Kidney (tissue), 14 donors: ENCODE measurements around the gene CCDC68. TPM values are rescaled to one million over a fixed set of nuclear protein-coding genes. Genes with fewer than 3 reads are reported as not detected.

Experiments
- DNase-seq, 5 donors: peaks; one replicate each; pipeline ENCODE4 v3.0.0-alpha.2; 2013 to 2020
- FAIRE-seq: peaks from 2 replicates; lab custom pipeline; 2012; peaks lifted over from hg19 to GRCh38; lab: Jason Lieb, UNC
- H3K27ac ChIP-seq, 2 donors: one replicate each; pipeline ENCODE4 v1.7.0; 2013; ENCODE audit warnings: low read depth in 2 of 2, low read length in 2 of 2, inconsistent platforms in 1 of 2
- H3K27me3 ChIP-seq: one replicate; pipeline ENCODE4 v1.7.1; 2013; ENCODE audit warnings: low read length, inconsistent platforms; ENCODE audit not compliant: control insufficient read depth, insufficient read depth
- H3K36me3 ChIP-seq, 3 donors: one replicate each; pipeline versions ENCODE4 v1.7.0 to v1.7.1; 2013; ENCODE audit warnings: low read length in 3 of 3, control low read depth in 1 of 3, inconsistent platforms in 1 of 3; ENCODE audit not compliant: insufficient read depth in 3 of 3, control insufficient read depth in 2 of 3
- H3K4me1 ChIP-seq, 3 donors: one replicate each; pipeline versions ENCODE4 v1.7.0 to v1.7.1; 2013; ENCODE audit warnings: low read length in 3 of 3, inconsistent platforms in 1 of 3, low read depth in 1 of 3; ENCODE audit not compliant: control insufficient read depth in 2 of 3, insufficient read depth in 2 of 3
- H3K4me3 ChIP-seq, 3 donors: one replicate each; pipeline versions ENCODE4 v1.7.0 to v1.8.1; 2013; ENCODE audit warnings: low read length in 3 of 3, control low read depth in 1 of 3, inconsistent platforms in 1 of 3
- H3K9ac ChIP-seq, 3 donors: one replicate each; pipeline versions ENCODE4 v1.7.0 to v1.7.1; 2013; ENCODE audit warnings: low read length in 3 of 3, control low read depth in 1 of 3, inconsistent platforms in 1 of 3
- H3K9me3 ChIP-seq, 3 donors: one replicate each; pipeline versions ENCODE4 v1.7.0 to v1.7.1; 2013; ENCODE audit warnings: low read length in 3 of 3, control low read depth in 1 of 3, inconsistent platforms in 1 of 3; ENCODE audit not compliant: control insufficient read depth in 2 of 3, insufficient read depth in 1 of 3
- CTCF ChIP-seq: IDR thresholded peaks from 3 replicates; pipeline ENCODE4 v1.5.1; 2012; ENCODE audit warnings: mild to moderate bottlenecking, moderate library complexity, borderline replicate concordance; ENCODE audit not compliant: insufficient read depth; ENCODE audit errors: extremely low read depth
- intact Hi-C: fragments of 100-400 bp; cut with DNase I; formaldehyde crosslinking; loops from one replicate; pipeline ENCODE4 v1.11.1; 2022
- polyA plus RNA-seq: library from polyadenylated mRNA; stranded (reverse); fragments of 350-450 nt; fragmentation: Illumina TruSeq; extraction: RNeasy Lipid Tissue Mini Kit (QIAGEN cat#74804); gene quantifications from one replicate; pipeline ENCODE4 v1.2.3, GENCODE V29; 2014; ENCODE audit warnings: low read depth, low replicate concordance; ENCODE audit not compliant: insufficient read depth
- total RNA-seq: library from RNA; stranded (reverse); fragmentation: NEBNext Ultra II Directional; extraction: Animal tissue kit (Norgen Biotek cat#: 25700); gene quantifications from one replicate; pipeline ENCODE4 v1.2.1, GENCODE V29; 2021
- donor health status: control.
- donor health status: control.
- donor health status: control.
- donor health status: control.
- donor health status: control.
- donor health status: DM: yes; HTN: yes; CAD: no.
- donor health status: Normal renal cell carcinoma (clear cell type).

Gene CCDC68
- total and polyA plus RNA-seq, 2 donors from 2014 or later, result 2.6 to 6.1 TPM

DNA sequence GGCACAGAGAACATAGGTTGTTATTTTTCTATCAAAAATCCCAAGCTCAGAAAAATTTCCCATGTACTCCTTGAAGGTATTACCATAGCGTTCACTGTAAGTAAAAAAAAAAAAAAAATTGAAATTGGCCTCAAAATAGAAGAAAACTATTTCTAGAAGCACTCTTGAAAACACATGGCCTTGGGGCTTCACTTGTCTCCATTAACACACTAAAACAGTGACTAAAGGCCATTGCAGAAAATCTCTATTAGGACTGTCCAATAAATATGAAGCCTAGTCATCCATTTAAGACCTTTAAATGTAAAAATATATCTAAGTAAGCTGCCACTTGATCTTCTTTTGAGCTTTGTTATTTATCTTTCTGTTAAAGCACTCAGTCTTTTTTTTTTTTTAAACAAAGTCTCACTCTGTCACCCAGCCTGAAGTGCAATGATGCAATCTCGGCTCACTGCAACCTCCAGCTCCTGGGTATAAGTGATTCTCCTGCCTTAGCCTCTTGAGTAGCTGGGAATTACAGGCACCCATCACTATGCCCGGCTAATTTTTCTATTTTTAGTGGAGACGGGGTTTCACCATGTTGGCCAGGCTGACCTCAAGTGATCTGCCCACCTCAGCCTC, 35.8 kb downstream of the CCDC68 start:
- no peak for FAIRE-seq
- H3K9ac ChIP-seq, result no peak overlapping the region
- H3K36me3 ChIP-seq, result no peaks in the 10 kb centered on the region
- H3K4me1 ChIP-seq, result no peaks in the 10 kb centered on the region
- no peak overlapping the region for H3K4me3 ChIP-seq
- TF ChIP-seq CTCF, result no peak
- no peaks in the 10 kb centered on the region for H3K27me3 ChIP-seq
- H3K27ac ChIP-seq, result no peak overlapping the region
- no peaks in the 10 kb centered on the region for H3K9me3 ChIP-seq
- no peak for DNase-seq
- intact Hi-C loops, result no loop called here

GRCh38 chr18:54919412-54919811, 39.8 kb downstream of the CCDC68 start:
- intact Hi-C loops, result no loop called here
- FAIRE-seq, result no peak

DNA sequence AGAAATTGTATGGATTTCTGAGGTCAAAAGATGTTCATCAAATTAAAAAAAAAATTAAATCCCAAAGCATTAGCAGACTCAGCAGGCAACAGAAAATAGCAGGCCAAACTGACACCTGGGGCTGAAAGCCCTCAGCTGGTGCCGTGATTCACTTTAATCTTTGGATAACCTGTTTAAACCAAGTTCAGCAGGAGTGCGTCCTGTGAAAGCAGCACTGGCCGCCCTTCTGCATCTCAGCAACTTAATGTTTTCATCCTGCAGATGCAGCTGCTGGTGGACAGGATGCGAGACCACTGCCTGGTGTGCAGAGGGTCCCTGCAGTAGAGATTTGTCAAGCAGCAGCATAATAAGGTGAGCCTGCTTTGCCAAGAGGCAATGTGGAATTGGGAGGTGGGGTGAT, 41.2 kb downstream of the CCDC68 start:
- FAIRE-seq, result no peak
- Histone ChIP-seq H3K4me1 (no peaks in the 10 kb centered on the region), H3K27me3 (no peaks in the 10 kb centered on the region), H3K27ac (no peak overlapping the region), H3K9me3 (no peaks in the 10 kb centered on the region), H3K9ac (no peak overlapping the region), H3K36me3 (no peaks in the 10 kb centered on the region), H3K4me3 (no peak overlapping the region)
- intact Hi-C loops, result no loop called here
- no peak for TF ChIP-seq CTCF
- DNase-seq, result peak in 1 of 5 donors; percentile 3

More at GRCh38 chr18:54919412-54919811, 39.8 kb downstream of the CCDC68 start:
- no peak overlapping the region for H3K4me3 ChIP-seq
- H3K36me3 ChIP-seq, result no peaks in the 10 kb centered on the region
- H3K9me3 ChIP-seq, result no peaks in the 10 kb centered on the region
- TF ChIP-seq CTCF, result no peak
- H3K9ac ChIP-seq, result no peak overlapping the region
- no peaks in the 10 kb centered on the region for H3K4me1 ChIP-seq
- no peak overlapping the region for H3K27ac ChIP-seq
- no peaks in the 10 kb centered on the region for H3K27me3 ChIP-seq
- DNase-seq, result no peak

- no peak for TF ChIP-seq CTCF
- H3K36me3 ChIP-seq, result no peaks in the 10 kb centered on the region
- H3K27ac ChIP-seq, result no peak overlapping the region
- DNase-seq, result no peak
- no peak for FAIRE-seq
- intact Hi-C loops, result no loop called here
- no peaks in the 10 kb centered on the region for H3K9me3 ChIP-seq
- H3K4me1 ChIP-seq, result no peaks in the 10 kb centered on the region
- no peak overlapping the region for H3K4me3 ChIP-seq
- H3K27me3 ChIP-seq, result no peaks in the 10 kb centered on the region
- H3K9ac ChIP-seq, result no peak overlapping the region
Measured at GRCh38 chr18:54916507-54916906, 42.8 kb downstream of the CCDC68 start.
